HEK293 (cell line): Measurements from ENCODE around the gene KRTAP10-4.

Experiments used
- CTCF ChIA-PET: fragments of 350-600 bp; formaldehyde crosslinking; extraction: SDS; loops from one replicate; lab custom pipeline; 2021; ENCODE audit warnings: antibody characterized with exemption; lab: Yijun Ruan, JAX
- POLR2A ChIA-PET: fragments of 300-600 bp; formaldehyde crosslinking; extraction: SDS; loops from one replicate; lab custom pipeline; 2020; ENCODE audit warnings: antibody characterized with exemption, inconsistent platforms; lab: Yijun Ruan, JAX
- H3K27ac ChIP-seq: fragments of 200-500 bp; sonication (Bioruptor generic); 2 replicates; pipeline ENCODE4 v1.5.1; 2014; ENCODE audit warnings: low read depth, low read length, control low read depth, inconsistent platforms; ENCODE audit errors: extremely low read depth
- H3K36me3 ChIP-seq, 2 experiments: fragments of 200-500 bp in 1 of 2; sonication (Bioruptor generic) in 1 of 2; 1 replicate in 1 of 2; 2 replicates in 1 of 2; pipeline ENCODE4 v1.5.1; 2014 to 2017; ENCODE audit warnings: inconsistent platforms in 2 of 2, low read length in 2 of 2; ENCODE audit not compliant: control insufficient read depth in 2 of 2, insufficient read depth in 1 of 2
- H3K4me1 ChIP-seq: fragments of 200-500 bp; sonication (Bioruptor generic); 2 replicates; pipeline ENCODE4 v1.5.1; 2014; ENCODE audit warnings: mild to moderate bottlenecking, low read length, inconsistent platforms; ENCODE audit not compliant: control insufficient read depth, insufficient read depth
- H3K4me3 ChIP-seq: 2 replicates; pipeline ENCODE4 v1.5.1; 2011; ENCODE audit warnings: low read depth, mild to moderate bottlenecking, control low read depth, low read length, moderate library complexity
- H3K9me3 ChIP-seq: fragments of 200-500 bp; sonication (Bioruptor generic); 2 replicates; pipeline ENCODE4 v1.5.1; 2014; ENCODE audit warnings: low read depth, low read length, inconsistent platforms; ENCODE audit not compliant: control insufficient read depth, insufficient read depth
- EGR2 ChIP-seq: fragments of 450-650 bp; formaldehyde crosslinking; IDR thresholded peaks from 2 replicates; pipeline ENCODE4 v1.5.1; 2016; ENCODE audit warnings: low read depth, missing biosample characterization, missing genetic modification characterization
- GLIS1 ChIP-seq: fragments of 450-650 bp; formaldehyde crosslinking; IDR thresholded peaks from 2 replicates; pipeline ENCODE4 v1.5.1; 2016; ENCODE audit warnings: missing biosample characterization, missing genetic modification characterization
- PRDM2 ChIP-seq: fragments of 450-650 bp; formaldehyde crosslinking; IDR thresholded peaks from 2 replicates; pipeline ENCODE4 v1.5.1; 2016; ENCODE audit warnings: missing biosample characterization, missing genetic modification characterization, borderline replicate concordance
- SETDB1 ChIP-seq: IDR thresholded peaks from one replicate; pipeline ENCODE4 v1.6.1; 2017; ENCODE audit warnings: mild to moderate bottlenecking, low read length, moderate library complexity, mixed read lengths; ENCODE audit not compliant: insufficient read length
- TRIM28 ChIP-seq: IDR thresholded peaks from 2 replicates; pipeline ENCODE4 v1.6.1; 2011; ENCODE audit warnings: low read length, control low read depth, borderline replicate concordance
- ZBTB44 ChIP-seq: fragments of 450-650 bp; IDR thresholded peaks from 2 replicates; pipeline ENCODE4 v1.5.1; 2018; ENCODE audit warnings: missing biosample characterization, mild to moderate bottlenecking, missing genetic modification characterization
- ZFP69B ChIP-seq: fragments of 450-650 bp; formaldehyde crosslinking; IDR thresholded peaks from 2 replicates; pipeline ENCODE4 v1.5.1; 2016; ENCODE audit warnings: missing biosample characterization, missing genetic modification characterization
- ZNF19 ChIP-seq: fragments of 450-650 bp; formaldehyde crosslinking; IDR thresholded peaks from 2 replicates; pipeline ENCODE4; 2016; ENCODE audit warnings: missing biosample characterization, missing genetic modification characterization, low read depth
- ZNF2 ChIP-seq: fragments of 450-650 bp; formaldehyde crosslinking; IDR thresholded peaks from 2 replicates; pipeline ENCODE4 v1.5.1; 2016; ENCODE audit warnings: missing biosample characterization, missing genetic modification characterization
- ZNF24 ChIP-seq: fragments of 450-650 bp; formaldehyde crosslinking; IDR thresholded peaks from 2 replicates; pipeline ENCODE4 v1.5.1; 2016; ENCODE audit warnings: missing biosample characterization, missing genetic modification characterization
- ZNF26 ChIP-seq: fragments of 450-650 bp; formaldehyde crosslinking; IDR thresholded peaks from 2 replicates; pipeline ENCODE4 v1.5.1; 2016; ENCODE audit warnings: missing biosample characterization, missing genetic modification characterization
- ZNF664 ChIP-seq: fragments of 450-650 bp; formaldehyde crosslinking; IDR thresholded peaks from 2 replicates; pipeline ENCODE4 v1.5.1; 2016; ENCODE audit warnings: missing biosample characterization, missing genetic modification characterization

The KRTAP10-4 gene

GRCh38 chr21:44569861-44570517 is 3.5 kb upstream of the KRTAP10-4 start:
- Histone ChIP-seq H3K9me3 (no peaks in the 10 kb centered on the region), H3K4me1 (no peaks in the 10 kb centered on the region), H3K27ac (no peak overlapping the region), H3K4me3 (no peak overlapping the region), H3K36me3 (no peaks in the 10 kb centered on the region)
- POLR2A ChIA-PET = no interaction called here
- TF ChIP-seq ZNF664 (tag by site-specific recombination) (no peak), ZNF26 (tag by site-specific recombination) (no peak), EGR2 (tag by site-specific recombination) (no peak), PRDM2 (tag by site-specific recombination) (no peak), ZFP69B (tag by site-specific recombination) (no peak), GLIS1 (tag by site-specific recombination) (no peak)
- CTCF ChIA-PET = no interaction called here

- POLR2A ChIA-PET = no interaction called here
- no peaks in the 10 kb centered on the region for H3K9me3 ChIP-seq
- no peaks in the 10 kb centered on the region for H3K4me1 ChIP-seq
- H3K4me3 ChIP-seq = no peak overlapping the region
- TF ChIP-seq SETDB1 = peak; percentile 83
- TF ChIP-seq ZNF24 (tag by site-specific recombination) = no peak
- no peak for TF ChIP-seq ZNF19 (tag by site-specific recombination)
- no peak for TF ChIP-seq ZNF2
- TF ChIP-seq TRIM28 = peak; percentile 53; the same call in 1 of the 2 replicates
- H3K36me3 ChIP-seq = no peaks in the 10 kb centered on the region
- CTCF ChIA-PET = no interaction called here
- no peak overlapping the region for H3K27ac ChIP-seq
These were observed 2.2 kb upstream of the KRTAP10-4 start for GRCh38 chr21:44571296-44571695.

- POLR2A ChIA-PET = interaction anchor here (0.6 kb wide), 2 partner anchors 9 to 147 kb away, joined by 3 to 4 read pairs; no protein-coding TSS in a partner anchor
- Histone ChIP-seq H3K27ac (no peak overlapping the region), H3K36me3 (no peaks in the 10 kb centered on the region), H3K4me1 (no peaks in the 10 kb centered on the region), H3K9me3 (no peaks in the 10 kb centered on the region), H3K4me3 (no peak overlapping the region)
- CTCF ChIA-PET = no interaction called here
- TF ChIP-seq ZBTB44 = no peak
These were observed 1.4 kb upstream of the KRTAP10-4 start for GRCh38 chr21:44571844-44572782.
